NCI-H1436 (cell line): ENCODE data around the gene POU2F3.

Experiments used
- DNase-seq: peaks from one replicate; lab custom pipeline; 2025; lab: John Stamatoyannopoulos, UW

POU2F3 gene

DNA sequence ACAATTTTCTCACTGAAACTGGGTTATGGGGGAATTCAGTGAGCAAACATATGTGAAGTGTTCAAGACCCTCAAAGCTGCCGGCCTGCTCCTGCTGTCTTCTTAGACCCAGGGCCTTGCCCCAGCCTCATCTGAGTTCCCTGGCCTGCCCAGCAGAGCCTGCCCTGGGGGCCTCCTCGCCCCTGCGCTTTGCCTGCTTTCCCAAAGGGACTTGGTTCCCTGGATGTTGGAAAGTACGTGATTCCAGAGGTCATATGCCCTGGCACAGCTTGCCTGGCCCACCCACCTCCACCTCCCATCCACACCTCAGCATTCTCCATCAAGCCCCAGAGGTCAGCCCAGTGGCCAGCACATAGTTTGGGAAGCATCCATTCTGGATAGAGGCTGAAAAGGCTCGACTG is 13.7 kb upstream of the POU2F3 start:
- DNase-seq, result no peak

DNA sequence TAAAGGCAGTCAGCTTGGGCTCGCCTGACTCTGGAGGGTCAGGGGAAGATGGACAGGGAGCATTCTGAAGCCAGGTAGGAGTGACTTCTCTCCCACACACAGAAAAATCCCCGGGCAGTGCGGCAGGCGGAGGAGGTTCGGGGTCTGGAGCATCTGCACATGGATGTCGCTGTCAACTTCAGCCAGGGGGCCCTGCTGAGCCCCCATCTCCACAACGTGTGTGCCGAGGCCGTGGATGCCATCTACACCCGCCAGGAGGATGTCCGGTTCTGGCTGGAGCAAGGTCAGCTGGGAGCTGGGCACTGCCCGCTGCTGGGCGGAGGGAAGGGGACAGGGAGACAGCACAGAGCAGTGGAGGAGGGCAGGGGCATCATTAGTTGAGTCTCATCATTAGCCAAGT is 13.2 kb upstream of the POU2F3 start:
- no peak for DNase-seq

DNA sequence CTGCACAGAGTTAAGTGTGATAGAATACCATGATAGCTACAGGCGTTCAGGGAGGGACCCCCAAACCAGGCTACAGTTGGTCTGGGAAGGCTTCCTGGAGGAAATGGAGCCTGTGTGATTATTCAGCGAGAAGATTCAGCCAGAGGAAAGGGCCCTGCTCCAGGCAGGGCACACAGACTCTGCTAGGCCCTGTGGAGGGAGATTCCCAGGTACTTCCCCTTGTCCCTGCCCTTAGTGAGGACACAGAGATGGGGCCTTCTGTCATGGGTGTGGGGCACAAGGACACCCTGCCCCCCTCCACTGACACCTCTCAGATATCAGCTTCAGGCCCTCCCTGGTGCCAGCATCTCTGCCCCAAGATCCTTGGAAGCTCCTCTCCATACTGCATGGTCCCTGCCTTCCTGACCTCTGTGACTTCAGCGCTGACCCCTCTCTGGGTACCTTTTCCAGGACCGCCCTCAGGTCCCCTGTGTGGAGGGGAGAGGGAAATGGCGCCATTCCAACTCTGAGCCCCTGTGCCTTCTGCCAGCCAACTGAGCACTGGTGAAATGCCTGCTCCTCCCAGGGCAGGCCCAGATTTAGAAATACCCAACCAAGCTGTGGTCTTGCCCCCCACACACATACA is 12.6 kb upstream of the POU2F3 start:
- DNase-seq, result no peak

DNA sequence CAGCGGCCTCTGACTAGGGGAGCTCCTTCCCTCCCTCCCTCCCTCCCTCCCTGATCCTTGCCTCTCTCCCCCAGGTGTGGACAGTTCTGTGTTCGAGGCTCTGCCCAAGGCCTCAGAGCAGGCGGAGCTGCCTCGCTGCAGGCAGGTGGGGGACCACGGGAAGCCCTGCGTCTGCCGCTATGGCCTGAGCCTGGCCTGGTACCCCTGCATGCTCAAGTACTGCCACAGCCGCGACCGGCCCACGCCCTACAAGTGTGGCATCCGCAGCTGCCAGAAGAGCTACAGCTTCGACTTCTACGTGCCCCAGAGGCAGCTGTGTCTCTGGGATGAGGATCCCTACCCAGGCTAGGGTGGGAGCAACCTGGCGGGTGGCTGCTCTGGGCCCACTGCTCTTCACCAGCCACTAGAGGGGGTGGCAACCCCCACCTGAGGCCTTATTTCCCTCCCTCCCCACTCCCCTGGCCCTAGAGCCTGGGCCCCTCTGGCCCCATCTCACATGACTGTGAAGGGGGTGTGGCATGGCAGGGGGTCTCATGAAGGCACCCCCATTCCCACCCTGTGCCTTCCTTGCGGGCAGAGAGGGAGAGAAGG is 11.1 kb upstream of the POU2F3 start:
- no peak for DNase-seq

DNA sequence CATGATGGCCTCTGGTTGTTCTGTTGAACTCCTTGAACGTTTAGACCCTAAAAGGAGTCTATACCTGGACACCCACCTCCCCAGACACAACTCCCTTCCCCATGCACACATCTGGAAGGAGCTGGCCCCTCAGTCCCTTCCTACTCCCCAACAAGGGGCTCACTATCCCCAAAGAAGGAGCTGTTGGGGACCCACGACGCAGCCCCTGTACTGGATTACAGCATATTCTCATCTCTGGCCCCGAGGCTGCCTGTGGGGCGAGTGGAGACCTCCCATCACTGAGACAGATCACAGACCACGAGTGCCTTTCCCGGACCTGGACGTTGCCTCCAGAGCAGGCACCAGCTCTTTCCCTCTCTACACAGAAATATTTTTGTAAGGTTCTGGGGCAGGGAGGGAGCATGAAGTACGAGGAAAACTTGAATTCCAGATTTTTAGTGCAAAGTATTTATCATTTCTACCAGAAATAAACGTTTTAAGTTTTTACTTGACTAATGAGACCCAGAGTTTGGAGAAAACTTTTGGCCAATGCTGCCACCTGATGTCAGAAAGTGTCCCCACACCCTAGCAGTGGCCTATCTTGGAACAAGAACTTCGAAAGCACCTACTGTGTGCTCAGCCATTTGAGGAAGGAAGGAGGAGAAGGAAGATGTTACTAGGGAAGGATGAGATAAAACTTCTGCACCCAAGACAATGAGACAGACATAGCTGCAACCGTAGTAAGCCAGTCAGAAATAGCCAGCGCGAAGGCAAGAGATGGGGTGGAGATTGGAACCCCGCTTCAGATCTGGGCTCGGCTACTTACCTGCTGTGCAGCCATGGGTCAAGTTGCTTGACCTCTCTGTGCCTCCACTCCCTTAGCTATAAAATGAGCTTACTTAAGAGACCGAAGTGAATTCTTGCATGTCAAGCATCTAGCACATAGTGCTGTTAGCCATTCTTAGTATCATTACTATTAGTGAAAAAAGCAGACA is 10.2 kb upstream of the POU2F3 start:
- DNase-seq, result peak; percentile 5

DNA sequence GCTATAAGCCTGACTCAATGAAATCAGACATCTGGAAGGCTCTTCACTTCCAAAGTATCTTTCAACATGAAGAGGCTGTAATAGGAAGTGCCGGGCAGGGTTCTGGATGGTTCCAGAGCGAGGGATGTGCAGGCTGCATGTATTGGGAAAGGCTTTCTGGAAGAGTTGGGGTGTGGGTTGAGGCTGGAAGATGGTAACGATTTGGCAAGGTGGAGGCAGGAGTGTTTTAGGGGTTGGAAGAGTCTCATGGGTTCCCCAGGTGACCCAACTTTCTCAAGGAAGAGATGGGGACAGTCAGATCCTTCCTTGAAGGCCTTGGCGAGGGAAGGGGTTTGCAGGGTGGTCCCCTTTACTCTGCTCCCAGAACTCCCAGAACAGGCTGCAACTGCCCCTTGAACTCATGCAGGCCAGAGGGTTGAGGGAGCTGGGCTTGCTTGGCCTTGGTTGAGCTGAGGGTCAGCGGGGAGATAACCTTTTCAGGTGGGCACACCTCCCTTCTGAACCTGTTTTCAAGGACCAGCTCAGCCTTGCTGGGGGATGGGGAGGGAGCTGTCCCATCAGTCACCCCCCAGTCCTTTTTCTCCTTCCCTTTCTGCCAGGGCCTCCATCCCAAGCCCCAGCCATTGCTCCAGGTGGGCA is 9.4 kb upstream of the POU2F3 start:
- DNase-seq, result no peak

DNA sequence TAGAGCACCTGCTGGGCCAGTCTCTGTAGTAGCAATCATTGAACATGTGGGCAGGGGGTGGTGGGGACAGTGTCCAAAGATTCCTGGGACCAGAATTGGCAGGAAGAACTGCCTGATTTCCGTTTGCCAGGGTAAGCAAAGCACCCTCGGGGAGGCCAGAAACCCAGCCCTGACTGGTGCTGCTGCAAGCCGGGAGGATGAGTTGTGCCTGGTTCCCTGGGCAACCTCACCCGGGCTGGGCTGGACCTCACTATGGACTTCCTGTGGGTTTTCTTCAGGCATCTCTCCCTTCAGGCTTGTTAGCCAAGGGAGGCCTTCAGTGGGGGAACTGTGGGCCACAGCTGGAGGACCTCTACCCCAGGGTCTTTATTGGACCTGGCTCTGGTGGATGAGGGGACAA is 8.0 kb upstream of the POU2F3 start:
- no peak for DNase-seq

DNA sequence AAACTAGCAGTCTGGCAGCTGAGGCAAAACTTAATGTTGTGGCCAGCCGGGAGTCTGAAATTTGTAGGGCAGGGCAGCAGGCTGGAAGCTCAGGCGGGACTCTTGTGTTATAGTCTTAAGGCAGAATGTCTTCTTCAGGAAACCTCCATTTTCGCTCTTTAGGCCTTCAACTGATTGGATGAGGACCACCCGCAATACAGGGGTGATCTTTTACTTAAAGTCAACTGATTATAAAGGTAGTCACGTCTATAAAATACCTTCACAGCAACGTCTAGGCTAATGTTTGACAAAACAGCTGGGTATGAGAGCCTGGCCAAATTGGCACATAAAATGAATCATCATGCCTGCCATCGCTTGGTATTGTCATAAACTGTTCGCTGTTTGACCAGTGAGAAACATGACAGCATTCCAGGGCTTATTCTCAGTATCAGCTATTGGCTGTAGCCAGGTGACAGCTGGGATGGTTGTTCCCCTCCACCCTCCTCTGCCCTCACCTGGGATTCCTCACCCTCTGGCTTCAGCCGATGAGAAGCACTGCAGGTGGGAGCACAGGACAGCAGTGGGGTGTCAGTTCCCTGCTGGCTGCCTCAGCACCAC is 6.6 kb upstream of the POU2F3 start:
- DNase-seq, result no peak

DNA sequence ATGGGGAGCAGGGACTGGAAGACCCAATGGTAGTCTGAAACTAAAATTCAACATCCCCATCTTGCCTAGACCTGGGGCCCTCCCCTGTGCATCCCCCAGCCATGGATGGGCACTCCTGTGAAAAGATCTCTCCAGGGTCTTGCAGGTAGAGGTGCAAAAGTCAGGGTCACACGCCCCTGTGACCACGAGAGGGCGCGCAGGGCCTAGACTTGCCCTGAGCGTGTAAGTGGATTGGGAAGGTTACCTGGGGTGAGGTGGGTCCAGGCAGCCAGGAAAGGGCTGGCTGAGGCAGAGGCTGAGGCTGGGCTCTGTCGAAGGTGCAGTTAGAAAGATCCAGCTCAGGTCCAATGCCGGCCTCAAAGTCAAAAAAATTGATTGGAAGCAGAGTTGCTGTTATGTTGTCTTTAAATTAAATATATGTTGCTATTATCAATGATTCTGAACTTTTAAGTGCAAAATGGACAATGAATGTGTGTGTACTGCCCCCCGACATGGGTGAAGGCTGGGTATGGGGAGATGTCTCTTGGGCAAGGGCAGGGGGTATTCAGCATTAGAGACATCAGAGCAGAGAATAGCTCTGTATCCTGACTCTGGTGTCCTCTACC is 4.8 kb upstream of the POU2F3 start:
- DNase-seq, result peak; percentile 72

DNA sequence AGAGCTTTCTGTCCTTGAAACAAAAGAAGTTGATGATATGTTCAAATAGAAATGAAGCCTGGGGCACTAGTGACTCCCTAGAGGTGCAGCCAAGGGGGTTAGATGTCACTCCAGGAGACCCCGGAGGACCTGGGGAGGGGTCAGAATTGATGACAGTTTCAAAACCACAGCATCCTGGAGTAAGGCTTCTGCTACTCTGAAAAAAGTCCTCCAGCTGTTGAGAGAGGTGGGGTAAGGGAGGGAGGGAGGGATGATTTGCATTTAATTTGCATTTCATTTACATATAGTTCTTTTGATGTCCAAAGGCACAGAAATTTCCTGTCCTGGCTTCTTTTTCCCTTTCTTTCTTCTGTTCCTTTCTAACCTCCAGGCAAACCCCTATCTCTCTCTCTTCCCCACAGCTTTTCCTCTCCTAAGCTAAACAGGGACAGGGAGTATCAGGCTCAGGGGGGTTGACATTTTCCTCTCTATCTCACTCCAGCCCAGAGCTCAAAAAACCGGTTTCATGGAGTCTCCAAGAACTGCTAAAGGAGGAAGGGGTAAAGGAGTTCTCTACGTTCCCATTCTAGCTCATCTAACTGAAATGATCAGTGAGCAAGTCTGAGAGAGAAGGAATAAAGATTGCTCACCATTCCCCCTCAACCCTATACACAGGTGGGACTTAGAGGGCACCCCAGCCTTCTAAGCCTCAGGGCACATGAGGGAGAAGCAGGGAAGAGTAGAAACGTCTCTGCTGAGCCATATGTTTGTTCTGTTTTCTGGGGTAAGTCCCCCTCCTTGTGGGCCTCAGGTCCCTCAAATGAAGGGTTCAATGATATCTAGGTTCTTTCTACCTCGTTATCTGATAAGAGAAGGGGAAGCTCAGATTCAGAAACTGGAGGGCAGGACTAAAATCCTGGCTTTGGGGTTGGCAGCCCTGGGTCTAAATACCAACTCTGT is 3.5 kb upstream of the POU2F3 start:
- no peak for DNase-seq

DNA sequence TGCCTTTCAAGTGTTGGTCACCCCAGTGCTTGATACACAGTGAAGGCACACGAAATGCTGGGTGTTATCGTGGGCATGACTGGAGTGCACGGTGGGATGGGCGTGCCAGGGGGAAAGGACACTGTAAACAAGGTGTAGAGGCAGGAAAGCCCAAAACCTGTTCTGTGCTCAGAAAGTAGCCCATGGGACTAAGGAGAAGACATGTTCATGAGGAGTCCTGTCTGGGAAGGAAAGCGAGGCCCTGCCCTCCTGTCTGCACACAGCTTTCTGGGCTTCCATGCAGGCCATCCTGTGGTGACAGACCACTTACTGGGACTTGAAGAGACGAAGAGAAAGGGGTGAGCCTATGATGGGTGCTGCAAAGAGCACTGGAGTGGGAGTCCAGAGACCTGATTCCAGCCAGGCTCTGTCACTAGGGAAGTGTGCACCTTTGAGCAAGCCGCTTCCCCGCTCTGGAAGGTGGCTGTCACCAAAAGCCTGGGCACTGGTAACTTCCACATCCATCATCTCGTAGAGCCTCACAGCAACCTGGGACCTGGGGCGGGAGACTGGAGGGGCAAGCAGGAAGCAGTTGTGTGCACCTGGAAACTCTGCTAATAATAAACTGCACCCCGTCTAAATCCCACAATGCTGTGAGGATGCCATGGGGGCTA is 846 bp upstream of the POU2F3 start:
- DNase-seq, result no peak

DNA sequence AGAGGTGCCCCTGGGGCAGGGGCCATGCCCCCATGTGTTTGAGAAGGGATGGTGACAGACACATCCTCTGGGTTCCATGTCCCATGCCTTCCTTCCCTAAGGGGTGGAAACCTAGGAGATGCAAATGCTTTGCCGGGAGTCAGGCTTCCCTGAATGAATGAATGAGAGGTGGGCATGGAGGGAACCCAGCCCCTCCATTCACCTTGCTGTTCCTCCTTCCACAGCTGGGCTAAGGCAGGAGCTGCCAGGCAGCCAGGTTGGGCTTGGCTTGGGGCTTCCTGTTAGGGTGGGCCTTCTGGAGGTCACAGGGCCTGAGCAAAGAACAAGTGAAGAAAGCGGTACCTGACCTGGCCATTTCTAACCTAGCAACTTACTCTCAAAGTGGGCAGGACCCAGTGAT is 926 bp downstream of the POU2F3 start:
- no peak for DNase-seq

DNA sequence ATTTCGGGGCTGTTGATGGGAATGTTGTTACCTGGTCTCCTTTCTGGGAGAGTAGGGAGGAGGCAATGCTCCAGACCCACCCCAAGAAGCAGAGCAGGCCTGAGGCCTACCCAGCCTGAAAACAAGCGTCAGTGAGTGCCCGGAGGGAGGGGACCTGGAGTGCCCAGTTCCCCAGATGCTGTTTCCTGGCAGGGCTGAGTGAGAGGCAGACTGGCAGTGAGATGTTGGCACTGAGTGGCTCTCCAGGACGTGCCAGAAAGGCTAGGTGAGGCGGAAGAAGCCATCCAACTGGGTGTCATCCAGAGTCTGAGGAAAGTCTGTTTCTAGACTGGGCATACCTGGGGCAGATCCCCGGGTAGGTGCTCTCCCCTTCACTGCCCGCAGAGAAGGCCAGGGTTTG is 1.3 kb downstream of the POU2F3 start:
- DNase-seq, result no peak

DNA sequence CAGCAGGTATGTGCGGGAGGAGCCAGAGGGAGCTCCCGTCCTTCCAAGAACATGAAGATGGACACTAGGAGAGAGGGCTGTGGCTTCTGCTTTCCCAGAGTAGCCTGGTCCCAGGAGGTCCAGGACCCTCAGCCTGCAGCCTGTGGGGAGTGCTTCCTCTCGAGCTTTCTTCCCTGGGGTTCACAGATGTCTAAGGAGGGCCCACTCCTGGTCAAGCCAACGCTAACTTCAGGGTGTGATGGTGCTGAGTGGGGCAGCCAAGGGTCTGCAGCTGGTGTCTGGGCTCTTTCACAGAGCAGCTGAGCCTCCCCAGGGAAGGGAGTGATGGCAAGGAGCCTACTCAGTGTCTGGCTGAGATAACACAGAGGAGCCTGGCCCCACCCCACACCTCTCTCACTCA is 3.3 kb downstream of the POU2F3 start:
- no peak for DNase-seq

DNA sequence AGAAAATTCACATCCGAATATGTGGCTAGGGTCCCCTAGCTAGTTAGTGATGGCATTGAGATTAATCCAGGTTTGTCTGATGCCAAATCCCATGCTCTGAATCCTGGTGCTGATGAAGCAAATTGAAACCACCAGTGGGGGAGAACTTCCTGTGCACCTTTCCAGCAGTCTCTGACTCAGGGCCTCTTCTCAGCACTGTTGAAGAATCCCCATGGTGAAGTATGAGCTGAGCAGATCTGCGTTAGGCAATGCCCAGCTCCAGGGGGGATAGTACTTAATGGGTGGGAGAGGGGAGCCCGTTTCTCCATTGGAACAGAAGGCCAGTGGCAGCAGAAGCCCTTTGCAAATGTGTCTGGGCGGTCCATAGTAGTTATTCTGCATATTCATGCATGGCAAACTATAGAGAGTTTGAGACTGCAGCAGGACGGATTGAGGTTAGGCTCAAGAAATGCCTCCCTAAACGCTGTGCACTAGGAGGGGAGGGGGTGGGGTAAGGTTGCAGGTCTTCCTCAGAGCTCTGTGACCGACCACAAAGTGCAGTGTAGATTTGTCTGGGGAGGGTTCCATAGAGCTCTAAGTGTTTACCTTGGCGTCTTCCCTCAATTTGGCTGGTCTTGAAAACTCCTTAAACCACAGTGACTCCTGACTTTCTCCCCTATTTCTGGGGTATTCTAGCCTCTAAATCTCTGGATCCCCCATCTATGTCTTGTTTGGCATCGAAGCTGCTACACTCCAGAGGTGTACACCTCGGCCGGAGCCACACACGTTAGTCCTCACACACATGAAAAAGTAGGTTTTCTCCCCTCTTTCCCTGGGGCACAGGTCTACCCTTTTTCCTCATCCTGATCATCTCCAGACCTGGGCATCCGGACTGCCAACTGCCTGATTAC is 4.8 kb downstream of the POU2F3 start:
- DNase-seq, result no peak

DNA sequence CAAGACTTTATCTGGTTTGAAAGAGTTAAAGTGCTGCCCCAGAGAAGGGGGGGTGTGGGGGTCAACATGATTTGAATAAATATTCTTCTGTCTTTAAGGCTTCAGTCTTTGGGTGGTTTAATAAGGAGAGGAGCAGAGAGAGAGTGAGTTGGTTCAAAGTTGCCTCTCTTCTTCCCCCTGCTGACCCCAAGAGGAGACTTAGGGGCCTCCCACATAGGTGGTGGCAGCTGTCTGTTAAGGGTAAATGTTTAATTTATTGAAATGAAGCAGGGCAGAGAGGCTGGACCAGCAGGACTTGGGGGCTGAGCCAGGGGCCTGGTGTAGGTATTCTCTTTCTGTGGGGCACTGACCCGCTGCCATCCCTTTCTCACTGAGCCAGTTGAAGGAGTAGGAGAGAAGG is 5.5 kb downstream of the POU2F3 start:
- no peak for DNase-seq

DNA sequence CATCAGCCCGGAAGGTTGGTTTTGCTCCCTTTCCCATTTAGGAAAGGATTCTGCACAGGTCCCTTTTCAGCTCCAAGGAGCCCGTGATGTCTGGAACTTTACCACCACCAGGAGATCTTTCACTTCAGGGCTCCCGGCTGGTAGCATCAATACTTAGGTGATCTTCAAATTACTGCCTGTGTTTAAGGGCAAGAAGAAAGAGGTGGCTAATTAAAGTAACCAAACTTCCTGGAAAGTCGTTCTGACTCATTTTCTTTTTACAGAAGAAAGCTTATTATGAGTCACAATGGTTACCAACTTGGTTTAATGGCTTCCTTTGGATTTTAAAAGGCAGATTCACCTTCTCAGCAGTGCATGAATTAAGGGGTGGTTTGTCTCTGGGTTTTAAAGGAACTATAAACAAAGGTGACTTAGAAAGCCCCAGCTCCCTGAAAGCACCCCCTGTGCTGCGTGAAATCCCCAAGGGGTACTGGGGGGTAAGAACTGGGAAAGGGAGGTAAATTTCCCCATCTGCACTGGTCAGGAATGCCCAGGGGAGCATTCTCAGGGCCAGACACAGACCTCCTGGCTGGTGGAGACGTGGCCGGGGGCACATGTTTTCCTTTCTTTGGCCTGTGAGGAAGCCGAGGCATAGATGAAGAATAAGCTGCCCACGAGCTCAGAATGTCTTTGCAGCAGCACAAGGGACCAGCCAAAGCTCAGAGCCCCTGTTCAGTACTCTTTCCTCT is 8.8 kb downstream of the POU2F3 start:
- DNase-seq, result no peak
